T follicular helper cell (primary cell): Measurements from ENCODE around the gene NUP62.

Experiments
- DNase-seq: peaks from one replicate; pipeline ENCODE4 v3.0.0-alpha.2; 2020; ENCODE audit warnings: low read depth

NUP62 gene

DNA sequence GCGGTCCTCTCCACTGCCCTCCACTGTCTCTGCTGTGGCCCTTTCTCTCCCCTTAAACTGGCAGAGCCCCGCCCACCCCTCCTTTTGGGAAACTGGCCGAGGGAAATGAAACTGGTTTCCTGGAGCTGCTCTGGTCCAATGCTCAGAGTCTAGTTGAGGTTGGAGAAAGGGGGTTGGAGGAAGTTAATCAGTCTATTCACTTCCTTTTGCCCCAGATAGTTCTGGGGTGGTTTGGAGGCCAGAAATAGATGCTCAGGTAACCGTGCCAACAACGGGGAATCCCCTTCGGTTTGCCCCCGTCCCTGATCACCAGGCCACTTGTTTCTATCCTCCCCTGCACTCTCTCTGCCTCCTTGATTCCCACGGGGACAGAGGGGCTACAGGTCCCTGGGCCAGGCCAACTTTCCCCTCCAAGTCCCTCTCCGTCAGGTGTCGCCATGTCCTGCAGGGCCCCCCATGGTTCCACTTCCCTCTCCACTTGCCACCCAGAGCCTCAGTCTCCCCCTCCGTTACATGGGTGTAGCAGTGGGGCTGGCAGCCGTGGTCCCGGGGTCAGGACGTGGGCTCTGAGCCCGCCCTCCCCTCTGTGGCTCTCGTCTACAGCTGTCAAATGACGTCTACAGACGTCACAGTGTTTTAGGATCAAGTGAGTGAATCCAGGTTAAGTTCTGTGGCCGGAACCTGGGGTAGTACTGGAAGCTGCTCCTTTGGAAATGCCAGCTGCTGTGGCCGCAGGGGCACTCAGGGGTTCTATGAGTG, 32.3 kb downstream of the NUP62 start, which contains the start of gene IL4I1:
IL4I1 (minus strand) TSS at position 25 of the 759 bp plus-strand sequence. CDS start 727 bp downstream, outside the sequence.
- peak; percentile 44 for DNase-seq

DNA sequence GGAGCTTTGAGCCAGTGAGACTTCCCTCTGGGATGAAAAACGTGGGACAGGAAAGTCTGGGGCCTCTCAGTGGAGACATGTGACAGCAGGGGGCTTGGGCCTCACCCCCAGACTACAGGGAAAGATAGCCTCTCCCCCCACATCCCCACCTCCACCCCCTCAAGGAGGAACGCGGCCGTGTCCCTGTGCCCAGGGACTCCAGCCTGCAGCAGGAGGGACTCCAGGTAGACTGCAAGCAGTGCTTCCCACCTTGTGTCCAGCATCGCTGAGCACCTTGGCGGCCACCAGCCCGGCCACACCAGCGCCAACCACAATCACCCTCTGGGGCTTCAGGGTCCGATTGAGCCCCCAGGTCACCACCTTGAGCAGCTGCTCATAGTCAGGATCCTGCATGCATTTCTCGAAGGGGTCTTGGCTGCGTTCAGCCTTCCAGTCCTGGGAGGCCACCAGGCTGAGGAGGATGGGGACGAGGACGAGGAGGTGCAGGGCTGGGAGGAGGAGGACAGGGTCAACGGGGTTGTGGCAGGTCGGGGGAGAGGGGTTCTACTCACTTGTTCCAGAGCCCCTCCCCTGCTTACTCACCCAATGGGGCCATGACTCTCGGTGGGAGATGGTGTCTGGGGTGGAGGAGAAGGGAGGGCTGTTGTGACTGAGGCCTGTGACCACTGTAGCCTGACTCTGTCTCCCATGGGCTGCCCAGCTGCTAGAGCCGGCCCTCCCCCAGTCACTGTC, 33.6 kb downstream of the NUP62 start:
- no peak for DNase-seq

DNA sequence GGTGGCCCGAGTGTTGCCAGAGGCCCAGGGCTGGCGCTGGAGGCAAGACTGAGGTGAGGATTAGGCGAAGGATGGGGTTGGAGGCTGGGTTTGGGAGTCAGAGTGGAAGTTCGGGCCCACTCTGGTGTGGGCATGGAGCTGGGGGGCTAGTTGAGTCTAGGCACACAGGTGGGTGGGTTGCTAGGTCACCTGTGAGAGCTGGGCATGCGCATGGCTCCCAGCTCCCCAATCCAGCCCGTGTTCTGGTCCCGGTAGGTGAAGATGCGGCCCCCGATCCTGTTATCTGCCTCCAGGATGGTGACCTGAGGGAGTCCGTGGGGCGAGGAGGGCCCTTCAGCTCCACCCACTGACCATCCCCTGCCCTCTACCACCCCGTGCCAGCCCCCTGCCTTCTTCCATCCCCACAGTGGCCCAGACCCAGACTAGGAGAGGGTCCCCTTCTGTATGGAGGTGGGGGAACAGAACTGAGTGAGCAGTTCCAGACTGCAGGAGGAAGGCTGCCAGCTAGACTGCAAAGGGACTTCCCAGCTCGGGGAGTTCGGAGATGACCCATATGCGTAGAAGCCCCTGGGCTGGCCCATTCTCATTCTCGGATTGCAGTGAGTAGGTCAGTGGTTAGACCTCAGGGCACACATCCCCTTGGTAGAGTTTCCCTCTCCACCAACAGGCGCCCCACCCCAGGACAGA, 34.3 kb downstream of the NUP62 start:
- DNase-seq: no peak

DNA sequence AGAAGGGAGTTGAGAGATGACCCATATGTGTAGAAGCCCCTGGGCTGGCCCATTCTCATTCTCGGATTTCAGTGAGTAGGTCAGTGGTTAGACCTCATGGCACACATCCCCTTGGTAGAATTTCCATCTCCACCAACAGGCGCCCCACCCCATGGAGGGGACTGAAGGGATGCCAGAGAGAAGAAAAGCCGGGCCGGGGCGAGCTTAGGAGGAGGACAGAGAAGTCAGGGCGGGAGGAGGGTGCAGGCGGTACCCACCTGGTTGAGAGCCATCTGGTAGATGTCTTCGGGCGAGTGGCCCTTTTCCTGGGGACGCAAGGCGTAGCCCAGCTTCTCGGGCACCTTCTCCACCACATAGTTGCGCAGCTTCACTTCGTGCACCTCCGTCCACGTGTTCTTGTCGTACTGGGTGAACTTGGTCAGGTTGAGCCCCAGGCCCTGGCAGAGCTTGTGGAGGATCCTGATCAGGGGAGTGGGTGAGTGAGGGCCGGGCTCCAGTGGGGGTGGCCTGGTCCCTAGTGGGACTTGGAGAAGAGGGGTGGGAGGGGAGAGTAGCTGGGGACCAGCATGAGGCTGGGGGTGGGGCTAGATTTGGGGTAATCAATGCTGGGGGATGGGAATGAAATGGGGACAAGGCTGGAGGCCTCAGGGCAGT, 35.2 kb downstream of the NUP62 start:
- DNase-seq: no peak

DNA sequence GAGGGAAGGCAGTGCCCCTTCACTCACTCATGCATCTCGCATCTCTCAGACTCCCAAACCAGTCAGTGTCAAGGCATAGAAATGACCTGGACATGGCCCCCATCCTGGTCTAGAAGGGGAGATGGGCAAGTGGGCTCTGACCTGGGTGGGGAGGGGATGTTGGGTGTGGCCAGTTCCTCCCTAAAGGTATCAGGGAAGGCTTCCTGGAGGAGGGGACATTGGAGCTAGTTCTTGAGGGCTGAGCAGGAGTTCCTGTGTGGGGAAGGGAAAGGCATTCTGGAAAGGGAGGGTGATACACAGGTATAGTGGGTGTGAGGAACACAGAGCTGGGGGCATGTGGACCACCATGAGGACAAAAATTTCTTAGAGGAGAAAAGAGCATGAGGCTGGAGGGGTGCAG, 36.6 kb downstream of the NUP62 start:
- DNase-seq: no peak

DNA sequence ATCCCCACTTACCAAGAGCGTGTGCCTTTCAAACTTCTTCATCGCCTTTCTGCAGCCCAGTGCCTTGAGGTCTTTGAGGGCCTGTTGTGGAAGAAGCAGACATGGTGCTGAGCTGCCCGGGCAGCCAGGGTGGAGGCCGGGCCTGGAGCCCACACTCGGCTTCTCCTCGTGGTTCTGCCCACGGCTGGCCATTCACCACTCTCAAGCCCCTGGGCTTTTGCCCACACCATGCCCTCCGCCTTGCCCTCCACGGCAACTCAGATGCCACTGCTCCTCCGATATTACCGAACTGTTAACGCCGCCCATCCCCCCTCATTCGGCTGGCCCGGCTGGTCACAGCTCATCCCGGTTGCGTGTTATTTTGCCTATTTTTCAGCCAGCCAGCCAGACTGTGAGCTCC, 37.9 kb downstream of the NUP62 start:
- DNase-seq: no peak

DNA sequence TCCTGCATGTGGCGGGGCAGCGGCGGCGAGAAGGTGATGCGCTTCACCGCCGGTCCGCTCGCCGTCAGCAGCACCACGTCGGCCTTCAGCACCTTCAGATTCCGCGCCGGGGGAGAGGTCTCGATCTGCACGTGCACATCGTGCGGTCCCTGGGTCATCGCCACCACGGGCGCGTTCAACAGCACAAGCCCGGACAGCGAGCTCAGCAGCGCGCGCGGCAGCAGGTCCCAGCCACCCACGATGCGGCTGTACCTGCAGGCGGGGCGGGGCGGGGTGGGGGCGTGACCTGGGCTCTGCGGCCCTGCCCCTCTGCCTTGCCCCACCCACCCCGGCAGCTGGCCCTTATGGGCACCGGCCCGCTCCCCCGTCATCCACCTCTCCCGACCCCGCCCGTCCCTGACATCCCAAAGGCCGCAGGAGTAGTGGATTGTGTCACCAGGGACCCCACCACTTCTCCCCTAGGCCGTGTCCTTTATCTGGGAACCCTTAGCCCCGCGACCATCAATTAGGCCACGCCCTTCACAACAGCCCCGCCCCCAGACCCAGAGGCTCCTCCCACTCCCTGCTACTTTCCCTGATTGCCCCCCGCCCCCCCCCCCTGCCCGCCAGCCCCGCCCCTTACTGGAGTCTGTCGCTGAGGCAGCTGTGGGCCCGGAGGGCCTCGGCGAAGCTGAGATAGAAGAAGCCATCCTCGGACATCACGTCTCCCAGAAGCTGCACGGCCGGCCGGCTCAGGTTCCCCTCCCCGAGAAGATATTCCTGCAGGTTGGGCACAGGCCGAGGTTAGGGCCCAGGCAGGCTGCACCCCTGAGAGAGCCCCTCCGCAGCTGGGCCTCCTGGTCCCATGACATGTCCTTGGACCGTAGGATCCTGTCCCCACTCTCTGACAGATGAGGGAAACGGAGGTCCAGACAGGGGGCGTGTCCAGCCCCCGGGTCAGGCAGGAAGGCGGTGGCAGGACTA, 38.7 kb downstream of the NUP62 start:
- peak; percentile 64 for DNase-seq

DNA sequence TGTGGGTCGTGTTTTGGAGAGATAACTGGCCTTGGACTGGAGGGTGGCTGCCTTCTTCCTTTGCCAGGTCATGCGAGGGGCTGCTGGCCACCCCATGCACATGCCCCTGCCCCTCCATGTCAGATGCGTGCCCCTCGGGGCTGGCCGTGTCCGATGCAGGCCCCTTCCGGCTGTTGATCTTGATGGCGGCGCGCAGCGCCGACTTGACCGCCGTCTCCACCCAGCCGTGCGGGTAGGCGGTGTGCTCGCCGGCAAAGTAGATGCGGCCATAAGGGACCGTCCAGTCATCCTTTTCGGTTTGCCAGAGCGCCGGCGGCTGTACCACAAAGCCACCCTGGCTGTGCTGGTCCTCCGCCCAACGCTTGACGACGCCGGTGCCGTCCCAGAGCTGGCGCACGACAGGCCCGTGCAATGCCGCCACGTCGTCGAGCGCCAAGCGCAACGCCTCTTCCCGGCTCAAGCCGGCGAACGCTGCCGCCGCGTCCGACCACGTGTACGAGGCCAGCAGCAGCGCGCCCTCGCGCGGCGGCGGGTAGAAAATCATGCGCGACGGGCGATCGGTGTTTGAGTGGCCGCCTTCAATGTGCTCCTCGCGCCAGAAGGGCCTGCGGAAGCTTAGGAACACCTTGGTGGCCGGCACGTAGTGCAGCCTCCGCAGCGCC, 39.5 kb downstream of the NUP62 start:
- peak; percentile 63 for DNase-seq

DNA sequence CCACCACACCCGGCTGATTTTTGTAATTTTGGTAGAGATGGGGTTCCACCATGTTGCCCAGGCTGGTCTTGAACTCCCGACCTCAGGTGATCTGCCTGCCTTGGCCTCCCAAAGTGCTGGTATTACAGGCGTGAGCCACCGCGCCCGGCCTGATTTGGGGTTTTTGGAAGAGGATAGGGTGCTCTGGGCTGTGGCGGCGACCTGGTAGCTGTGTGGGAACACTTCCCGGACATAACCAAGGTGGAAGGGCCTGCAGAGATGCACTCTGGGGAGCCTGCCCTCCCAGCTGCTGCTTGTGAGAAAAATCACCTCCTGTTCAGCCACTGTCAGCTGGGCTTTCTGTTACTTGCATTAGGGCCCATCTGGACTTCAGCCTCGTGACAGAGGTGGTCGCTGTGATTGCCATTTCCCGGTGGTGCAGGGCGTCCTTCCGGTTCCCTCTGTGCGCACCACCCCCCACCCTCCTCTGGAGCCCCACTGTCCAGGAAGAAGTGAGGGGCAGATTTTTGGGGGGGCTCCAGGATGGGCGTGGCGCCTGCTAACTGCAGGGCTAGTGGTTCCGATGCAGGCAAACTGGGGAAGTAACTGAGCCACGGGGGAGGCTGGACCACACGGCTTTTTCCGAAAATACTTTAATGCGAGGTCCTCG, 40.1 kb downstream of the NUP62 start:
- DNase-seq: no peak

DNA sequence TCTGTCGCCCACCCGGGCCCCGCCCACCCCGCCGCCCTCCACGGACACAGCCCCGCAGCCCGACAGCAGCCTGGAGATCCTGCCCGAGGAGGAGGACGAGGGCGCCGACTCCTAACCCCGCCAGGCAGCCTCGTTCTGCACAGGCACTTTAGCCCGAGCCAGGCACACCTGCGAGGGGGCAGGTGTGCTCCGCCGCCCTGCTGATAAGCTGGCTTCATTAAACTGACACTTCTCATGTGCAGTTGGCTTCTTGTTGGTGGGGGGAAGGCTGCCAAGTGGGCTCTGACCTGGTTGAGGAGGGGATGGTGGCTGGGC, 40.8 kb downstream of the NUP62 start:
- DNase-seq: no peak

DNA sequence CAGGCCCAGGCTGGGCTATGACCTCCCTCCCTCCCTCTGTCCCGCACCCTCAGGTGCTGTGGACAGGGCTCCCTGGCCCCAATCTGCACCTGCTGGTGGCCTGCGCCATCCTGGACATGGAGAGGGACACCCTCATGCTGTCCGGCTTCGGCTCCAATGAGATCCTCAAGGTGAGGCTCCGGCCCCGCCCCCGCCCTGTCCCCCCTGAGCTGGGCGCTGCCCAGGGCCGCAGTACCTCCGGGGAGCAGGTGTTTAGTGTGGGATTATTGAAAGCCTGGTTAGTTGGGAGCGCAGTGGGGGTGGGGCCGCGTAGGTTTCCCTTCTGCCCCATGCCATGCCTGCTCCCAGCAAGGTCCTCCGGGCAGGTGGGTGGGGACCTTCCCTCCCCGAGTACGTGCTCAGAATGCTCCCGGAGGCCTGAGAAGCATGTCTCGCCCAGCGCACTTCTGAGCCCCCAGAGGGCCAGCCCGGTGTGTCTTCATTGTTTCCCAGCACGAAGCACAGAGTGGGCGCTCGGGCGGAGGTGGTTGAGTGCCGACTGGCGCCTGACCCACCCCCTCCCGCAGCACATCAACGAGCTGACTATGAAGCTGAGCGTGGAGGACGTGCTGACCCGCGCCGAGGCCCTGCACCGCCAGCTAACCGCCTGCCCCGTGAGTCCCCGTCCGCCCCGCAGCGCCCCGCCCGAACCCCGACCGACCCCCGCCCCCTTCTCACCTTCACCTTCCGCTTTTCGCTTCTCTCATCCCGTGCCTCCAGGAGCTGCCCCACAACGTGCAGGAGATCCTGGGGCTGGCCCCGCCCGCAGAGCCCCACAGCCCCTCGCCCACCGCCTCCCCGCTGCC, 41.4 kb downstream of the NUP62 start:
- DNase-seq: no peak

DNA sequence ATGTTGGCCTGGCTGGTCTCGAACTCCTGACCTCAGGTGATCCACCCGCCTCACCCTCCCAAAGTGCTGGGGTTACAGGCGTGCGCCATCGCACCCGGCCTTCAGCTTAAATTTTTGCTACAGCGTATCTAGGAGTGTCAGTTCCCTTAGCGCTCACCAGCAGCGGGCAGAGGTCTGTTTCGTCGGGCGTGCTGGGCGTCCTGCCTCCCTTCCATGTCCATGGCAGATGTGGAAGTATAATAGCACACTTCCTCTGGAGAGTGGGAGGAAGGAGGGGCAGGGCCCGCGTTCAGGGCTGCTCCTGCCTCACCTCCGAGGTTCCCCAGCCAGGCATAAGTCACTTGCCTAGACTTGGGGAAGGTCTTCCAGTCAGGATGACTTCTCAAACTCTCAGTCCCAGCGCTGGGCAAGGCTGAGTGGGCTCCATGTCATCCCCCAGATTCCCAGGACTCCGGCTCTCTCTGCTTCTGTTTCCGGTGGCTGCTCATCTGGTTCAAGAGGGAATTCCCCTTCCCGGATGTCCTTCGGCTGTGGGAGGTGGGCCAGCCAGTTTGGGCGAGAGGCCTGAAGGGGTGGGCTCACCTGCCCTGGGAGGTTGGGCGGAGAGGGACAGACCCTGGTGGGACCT, 42.2 kb downstream of the NUP62 start:
- DNase-seq: no peak

DNA sequence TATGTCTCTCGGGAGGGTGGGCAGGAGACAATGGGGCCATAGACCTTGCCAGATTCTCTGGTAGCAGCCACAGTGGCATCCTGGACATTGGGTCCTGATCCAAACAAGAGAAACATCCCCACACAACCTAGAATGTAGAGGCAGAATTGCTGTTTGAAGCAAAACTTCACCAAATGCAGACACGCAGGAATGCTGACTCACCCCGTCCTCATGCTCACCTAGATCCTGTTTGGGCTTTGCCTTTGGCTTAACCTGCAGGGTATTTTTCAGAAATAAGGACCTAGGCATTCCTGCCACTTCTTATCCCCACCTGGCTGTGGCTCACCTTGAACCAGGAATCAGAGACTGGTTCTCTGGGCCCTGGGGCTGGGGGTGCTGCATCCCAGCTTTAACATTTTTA, 44.5 kb downstream of the NUP62 start:
- DNase-seq: no peak

DNA sequence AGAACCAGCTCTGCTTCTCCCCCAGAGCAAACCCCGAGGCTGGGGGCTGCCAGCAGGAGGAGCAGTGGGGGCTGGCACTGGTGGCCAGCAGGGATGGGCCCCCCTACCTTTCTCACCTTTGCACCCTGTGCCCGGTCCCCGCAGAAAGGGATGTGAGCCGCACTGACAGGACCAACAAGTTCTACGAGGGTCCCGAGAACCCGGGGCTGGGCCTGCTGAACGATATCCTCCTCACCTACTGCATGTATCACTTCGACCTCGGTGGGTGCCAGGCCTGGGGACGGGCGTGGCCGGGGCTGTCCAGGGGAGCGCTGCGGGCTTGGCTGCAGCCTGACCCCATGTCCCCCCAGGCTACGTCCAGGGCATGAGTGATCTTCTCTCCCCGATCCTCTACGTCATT, 45.2 kb downstream of the NUP62 start:
- DNase-seq: no peak

DNA sequence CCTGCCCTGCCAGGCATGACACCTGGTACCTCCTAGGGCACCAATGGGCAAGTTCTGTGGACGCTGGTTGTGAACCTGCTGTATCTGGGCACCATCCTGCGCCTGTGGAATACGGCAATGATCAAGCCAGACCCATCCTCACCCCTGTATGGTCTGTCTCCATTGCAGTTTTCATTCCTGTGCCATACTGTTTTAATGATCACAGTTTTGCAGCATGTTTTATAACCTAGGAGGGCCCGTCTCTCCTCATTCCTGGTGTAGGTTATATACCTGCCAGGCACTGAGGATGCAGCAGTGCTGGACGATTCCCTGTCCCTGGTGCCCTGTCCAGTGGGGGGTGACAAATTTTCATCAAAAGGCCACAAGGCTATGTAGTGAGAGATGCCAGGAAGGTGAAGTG, 46.2 kb downstream of the NUP62 start:
- no peak for DNase-seq

DNA sequence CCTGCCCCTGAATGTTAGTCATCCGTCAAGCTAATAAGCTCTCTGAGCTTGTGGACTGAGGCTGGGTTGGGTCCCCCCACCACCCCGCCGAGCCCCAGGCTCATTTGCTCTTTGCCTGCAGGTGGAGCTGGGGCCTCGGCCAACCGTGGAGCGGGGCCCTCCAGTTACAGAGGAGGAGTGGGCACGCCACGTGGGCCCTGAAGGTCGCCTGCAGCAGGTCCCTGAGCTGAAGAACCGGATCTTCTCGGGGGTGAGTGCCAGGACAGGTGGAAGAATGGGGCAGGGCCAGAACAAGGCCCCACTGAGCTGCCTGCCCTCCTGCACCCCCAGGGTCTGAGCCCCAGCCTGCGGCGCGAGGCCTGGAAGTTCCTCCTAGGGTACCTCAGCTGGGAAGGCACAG, 46.7 kb downstream of the NUP62 start:
- DNase-seq: no peak

DNA sequence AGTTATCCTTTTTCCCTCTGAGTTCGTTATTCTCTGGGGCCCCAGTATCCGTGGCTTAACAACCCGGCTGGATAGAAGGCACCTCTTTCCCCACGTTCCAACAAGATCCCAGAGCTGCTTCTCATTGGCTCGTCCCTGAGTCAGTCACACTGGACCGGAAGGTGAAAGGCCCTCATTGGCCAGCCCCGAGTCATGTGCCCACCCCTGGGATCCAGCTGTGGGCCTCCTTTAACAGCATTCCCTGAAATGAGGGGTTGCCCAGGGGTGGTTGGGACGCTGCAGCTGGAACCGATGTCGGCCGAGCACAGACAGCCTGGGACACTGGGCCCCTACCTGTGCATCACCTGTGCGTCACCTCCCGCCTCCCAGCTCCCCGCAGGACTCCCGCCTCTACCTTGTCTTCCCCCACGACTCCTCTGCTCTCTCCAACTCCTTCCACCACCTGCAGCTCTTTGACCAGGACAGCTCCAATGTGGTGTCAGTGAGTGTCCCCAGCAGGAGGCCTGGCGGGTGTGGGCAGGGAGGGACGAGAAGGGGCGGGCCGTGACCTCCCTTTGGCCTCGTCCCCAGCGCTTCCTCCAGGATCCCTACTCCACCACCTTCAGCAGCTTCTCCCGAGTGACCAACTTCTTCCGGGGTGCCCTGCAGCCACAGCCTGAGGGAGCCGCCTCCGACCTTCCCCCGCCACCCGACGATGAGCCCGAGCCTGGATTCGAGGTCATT, 47.5 kb downstream of the NUP62 start:
- no peak for DNase-seq

DNA sequence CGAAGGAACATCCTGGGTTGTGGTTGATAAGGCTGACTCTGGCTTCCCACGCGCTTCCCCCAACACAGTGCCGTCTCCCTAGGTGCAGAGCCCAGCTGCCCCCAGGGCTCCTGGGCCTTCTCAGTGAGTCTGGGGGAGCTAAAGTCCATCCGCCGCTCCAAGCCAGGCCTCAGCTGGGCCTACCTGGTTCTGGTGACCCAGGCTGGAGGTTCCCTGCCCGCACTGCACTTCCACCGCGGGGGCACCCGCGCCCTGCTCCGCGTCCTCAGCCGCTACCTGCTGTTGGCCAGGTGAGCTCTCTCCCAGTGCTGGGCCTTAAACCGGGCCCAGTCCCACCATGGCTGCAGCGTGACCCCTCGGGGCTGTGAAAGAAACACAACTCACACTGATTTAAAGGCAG, 48.1 kb downstream of the NUP62 start:
- no peak for DNase-seq
